Fibroblast of skin of left quadriceps (primary cell): ENCODE results near the gene EFCC1.

Experiments
- DNase-seq, 2 experiments: peaks; one replicate each; pipeline ENCODE4 v3.0.0-alpha.2; 2013; ENCODE audit warnings: low read depth in 2 of 2

The EFCC1 gene

DNA sequence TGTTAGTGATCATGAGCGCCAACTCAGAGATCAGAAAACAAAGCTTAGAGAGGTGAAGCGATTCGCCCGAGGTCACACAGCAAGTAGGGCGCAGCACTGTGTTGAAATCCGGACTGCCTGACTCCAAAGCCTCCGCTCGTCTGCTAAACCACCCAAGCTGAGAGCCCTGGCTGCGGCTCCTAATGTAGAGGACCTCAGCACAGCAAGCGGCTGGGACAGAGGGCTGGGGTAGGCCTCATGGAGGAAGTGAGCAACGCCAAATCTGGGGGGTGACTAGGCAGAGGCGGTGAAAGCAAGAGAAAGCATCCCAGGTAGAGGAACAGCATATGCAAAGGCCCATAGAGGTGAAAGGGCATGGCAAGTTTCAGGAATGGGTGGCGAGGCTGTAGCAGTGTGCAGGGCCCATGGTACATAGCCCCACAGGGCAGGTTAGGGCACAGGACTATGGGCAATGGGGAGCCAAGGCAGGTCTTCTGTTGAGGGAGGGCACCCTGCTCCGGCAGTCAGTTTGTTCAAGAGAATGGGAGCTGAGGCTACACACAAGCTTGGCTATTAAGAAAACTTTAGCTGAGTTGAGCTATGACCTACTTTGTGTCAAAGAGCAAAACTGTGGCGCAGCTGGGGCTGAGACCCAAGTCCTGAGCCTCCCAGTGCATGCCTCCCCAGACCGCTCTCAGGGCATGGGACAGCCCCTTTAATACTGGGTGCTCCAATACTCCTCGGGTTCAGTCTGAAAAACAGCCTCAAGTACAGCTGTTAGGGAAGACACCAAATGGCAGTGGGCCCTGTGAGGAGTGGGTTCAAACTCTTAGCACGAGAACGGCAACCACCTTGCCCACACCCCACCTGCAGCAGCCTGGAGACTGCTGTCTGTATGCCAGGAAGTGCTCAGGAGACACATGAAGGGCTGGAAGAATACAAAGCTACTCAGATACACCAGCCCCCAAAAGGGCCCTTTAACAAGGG lies 6.2 kb upstream of the EFCC1 start:
- no peak for DNase-seq

DNA sequence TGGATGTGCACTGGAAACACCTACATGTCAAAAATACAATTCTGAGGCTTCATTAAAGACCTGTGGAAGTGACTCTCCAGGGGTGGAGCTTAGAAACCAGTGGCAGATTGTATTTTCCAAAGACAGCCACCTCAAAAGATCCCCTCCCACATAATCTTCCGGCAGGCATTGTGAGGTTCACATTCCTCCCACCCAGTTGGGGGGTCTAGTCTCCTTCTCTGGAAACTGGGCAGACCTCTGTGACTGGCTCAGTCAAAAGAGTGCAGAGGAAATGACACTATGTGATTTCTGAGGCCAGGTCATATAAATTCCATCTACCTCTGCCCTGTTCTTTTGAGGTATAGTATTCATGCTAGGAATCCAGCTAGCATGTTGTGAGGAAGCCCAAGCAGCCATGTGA lies 5.4 kb upstream of the EFCC1 start:
- no peak for DNase-seq

DNA sequence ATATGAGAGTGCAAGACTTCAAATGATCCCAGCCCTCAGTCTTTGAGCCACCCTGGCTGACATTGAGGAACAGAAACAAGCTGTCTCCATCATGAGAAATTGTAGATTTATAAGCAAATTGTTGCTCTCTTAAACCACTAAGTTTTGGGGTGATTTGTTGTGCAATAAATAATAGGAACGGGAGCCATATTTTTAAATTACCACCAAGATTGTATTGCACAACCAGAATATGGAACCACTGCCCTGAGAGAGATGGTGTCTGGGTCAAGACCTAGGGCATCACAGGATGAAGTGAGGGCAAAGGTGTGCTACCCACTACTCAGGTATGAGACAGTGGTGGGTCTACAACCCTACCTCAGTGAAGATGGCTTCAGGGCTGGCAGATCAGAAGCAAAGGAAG lies 4.9 kb upstream of the EFCC1 start:
- no peak for DNase-seq

DNA sequence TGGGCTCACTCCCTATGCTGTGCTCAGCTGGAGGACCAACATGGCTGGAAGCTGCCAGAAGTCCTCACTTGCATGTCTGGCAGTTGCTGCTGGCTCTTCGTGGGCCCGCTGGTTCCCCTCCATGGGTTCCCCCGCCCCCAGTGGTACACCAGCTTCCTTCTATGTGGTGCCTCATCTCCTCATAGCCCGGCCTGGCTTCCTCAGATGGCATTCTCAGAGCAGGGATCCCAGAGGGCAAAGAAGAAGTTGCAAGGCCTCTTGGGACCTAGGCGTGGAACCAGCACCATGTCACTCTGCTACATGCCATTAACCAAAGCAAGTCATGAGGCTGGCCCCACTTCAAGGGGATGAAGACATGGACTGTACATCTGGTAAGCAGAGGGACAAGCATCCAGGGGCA lies 4.4 kb upstream of the EFCC1 start:
- DNase-seq: no peak

DNA sequence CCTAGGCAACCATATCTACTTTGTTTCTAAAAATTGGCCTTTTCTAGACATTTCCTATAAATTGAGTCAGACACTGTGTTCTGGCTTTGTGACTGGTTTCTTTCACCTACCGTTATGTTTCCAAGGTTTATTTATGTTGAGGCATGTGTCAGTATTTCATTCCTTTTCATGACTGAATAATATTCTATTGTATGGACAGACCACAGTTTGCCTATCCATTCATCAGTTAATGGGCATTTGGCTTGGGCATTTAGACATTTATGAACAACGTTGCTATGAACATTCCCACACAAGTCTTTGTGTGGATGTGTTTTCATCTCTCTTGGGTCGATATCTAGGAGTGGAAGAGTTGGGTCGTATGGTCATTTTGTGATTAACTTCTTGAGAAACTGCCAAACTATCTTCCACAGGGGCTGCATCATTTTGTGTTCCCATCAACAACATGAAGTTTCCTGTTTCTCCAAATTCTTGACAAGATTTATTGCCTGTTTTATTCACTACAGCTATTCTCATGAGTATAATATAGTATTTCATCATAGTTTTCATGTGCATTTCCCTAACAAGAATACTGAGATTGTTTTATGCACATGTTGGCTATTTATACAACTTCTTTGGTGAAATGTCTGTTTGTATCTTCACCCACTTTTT lies 3.5 kb upstream of the EFCC1 start:
- DNase-seq: no peak

DNA sequence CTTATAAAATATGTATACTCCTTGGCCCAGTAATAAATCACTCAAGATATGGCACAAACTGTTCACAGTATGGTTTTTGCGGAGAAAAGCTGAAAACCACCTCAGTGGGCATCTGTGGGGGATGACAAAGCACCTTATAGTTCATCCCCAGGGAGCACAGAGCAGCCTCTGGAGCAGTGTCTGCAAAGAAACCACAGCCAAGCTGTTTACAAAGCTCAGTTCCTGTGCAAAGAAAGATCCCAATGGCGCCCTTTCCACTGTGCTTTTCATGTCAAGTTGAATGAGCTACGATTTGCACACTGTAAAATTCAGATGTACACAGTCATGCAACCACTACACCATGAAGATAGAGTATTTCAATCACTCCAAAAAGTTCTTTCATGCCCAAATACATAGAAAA lies 2.5 kb upstream of the EFCC1 start:
- DNase-seq: no peak

DNA sequence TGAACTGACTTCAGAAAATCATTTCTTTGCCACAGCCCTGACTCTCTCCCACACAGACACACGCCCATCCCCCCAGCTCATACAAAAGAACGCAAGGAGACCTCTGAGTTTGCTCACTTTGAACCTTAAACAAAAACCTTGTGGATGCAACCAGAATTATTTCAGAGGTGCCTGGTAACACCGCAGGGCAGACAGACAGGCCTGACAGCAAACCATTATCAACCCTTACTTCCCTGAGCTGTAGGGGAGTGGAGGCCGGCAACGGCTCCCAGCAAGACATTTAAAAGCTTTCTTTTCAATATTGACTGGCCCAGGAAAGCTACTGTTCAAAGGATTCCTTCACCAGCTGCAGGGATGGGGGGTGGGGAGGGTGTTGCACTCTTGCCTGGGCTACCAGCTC lies 2.0 kb upstream of the EFCC1 start:
- no peak for DNase-seq

DNA sequence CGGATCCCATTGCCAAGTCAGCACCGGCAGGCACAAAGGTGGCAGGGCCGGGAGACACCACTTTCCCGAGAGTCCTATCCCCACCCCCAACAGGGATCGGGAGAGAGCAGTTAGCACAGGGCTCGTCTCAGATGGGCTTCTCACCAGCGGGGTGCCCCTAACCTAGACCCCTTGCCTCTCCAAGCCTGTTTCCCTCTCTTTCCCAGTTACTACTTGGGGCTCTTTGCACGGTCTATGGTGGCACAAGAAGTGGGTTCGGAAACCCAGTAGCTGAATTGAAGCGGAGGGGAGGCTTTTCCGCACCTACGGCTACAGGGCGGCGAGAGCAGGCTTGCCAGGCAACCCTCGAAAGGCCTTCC lies 383 bp upstream of the EFCC1 start:
- no peak for DNase-seq

DNA sequence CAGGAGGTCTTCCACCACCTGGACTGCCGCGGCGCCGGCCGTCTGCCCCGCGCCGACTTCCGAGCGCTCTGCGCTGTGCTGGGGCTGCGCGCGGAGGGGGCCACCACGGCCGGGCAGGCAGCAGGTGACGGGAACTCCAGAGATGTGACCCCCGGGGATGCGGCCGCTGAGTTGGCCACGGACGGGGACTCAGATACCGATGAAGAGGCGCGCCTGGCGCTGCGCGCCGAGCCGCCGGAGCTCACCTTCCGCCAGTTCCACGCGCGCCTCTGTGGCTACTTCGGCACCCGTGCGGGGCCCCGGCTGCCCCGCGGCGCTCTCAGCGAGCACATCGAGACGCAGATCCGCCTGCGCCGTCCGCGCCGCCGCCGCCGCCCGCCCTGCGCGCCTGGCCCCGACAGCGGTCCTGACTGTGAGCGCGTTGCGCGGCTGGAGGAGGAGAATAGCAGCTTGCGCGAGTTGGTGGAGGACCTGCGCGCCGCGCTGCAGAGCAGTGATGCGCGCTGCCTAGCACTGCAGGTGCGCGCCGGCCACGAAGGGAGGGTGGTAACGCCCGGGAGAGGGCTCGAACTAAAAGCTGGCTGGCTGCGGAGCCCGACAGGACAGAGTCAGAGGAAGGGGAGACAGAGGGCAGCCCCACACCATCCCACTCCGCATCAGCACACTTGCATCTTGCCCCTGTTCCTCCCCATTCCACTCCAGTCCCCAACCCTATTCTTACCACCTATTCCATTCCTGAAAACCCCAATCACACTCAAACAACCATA lies 885 bp downstream of the EFCC1 start:
- no peak for DNase-seq

DNA sequence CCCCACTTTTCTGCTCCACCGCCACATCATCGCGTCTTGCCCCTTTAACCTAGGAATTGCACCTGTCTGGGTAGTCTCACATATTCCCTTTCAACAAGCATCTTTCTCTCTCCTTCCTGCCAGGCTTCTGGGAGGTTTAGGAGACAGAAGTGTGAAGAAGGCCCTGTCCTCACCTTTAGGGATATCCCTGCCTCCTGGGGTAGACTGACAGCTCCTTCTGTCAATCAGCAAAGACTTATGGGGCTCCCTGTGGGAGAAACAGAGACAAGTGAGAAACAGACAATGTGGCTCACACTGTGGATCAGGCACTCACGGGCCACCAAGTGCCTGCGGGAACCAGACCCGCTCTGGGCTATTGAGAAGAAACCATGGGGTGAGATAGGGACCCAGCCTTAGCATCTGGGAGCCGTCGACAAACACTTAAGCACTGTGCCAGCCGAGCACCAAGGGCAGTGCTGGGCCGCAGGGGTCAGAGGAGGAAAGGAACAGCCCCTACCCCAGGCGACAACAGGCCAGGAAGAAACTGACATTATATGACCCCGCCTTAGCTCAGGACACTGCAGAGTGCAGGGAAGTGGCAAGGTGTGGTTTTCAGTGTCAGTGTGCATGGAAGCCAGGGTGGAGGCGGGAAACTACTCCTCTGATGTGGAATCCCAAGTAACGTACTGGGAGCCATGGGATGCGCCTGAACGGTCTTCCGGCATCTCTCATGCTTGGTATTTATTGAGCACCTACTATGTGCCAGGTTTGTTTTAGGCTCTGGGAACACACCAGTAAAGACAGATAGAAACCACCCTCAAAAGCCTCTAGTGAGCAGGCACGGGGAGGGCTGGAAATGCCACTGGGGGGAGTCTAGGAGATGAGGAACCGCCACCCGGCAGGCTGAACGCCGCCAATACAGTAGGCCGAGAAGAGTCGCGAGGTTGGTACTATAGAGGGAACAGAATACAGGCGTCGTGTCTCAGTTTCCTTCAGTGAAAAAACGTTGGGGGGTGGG lies 1.8 kb downstream of the EFCC1 start:
- DNase-seq: no peak

DNA sequence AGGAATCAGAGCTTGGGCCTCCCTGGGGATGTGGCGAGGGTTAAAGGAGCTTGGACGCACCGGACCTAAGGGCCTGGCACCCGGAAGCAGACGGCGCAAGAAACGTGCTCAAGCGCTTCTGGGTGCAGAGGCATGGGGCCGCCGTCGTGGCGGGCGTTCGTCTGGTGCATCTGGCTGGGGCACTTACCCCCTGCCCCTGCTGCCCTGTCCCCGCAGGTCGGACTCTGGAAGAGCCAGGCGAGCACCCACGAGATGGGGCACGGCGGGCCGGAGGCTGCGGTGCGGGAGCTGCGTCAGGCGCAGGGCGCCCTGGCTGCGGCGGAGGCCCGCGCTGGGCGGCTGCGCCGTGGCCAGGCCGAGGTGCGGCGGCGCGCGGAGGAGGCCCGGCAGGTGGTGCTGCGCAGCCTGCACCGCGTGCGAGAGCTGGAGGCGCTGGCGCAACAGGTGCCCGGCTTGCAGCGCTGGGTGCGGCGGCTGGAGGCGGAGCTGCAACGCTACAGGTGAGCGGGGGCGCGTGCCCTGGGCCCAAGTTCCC lies 2.5 kb downstream of the EFCC1 start:
- DNase-seq: no peak

DNA sequence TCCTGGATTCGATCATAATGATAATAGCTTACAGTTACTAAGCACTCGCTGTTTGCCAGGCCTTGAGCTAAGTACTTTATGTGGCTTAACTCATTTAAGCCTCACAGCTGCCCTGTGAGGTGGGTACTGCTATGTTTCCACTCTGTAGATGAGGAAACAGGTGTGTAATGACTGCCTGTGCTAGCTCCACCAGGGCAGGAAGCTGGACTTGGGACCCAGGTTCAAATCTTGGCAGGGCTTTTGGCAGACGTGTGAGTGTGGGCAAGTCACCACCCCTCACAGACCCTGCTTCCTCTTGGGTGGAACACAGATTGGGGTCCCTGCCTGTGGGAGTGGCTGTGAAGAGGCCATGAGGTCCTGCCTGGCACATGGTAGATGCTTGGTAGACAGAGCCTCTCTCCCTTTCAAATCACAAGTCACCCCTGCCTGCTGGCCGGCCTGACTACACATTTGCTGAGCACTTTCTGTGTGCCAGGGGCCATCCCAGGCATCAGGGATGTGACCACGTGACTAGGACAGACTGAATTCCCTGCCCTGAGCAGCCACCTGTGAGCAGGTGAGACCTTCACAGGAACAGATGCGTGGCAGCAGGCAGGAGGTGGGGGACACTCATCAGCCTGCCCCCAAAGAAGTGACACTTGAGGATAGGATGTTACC lies 3.7 kb downstream of the EFCC1 start:
- DNase-seq: no peak

DNA sequence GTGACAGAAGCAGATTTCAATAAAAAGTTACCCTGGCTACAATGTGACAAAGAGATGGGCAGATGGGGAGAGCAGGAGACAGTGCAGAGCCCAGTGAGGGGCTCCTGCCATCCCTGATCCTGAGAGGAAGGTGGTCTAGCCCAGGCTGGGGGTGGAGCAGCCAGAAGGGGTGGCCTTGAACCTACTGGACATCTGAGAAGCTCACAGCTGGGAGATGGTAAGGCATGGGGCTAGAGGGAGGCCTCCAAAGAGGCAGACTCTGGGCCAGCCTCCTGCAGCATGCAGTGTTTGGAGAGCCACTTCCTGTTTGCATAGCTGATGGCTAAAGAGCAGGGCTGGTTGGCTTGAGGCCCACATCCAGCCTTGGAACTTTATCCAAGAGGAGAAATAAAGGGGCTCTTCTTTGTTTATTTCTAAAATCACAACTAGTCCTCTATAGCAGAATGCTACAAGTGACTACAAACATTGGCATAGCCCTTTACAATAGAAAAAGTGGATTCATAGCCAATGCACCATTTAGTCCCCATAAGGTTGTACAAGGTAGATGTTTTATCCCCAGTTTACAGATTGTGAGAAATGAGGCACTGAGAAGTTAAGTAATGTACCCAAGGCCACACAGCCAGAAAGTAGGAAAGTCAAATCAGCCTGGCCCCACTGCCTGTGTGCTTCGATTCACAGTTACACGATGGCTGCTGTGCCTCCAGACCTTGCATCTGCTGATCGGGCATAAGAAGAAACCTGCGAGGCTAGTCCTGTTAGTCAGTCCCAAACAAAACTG lies 4.6 kb downstream of the EFCC1 start:
- DNase-seq: no peak

DNA sequence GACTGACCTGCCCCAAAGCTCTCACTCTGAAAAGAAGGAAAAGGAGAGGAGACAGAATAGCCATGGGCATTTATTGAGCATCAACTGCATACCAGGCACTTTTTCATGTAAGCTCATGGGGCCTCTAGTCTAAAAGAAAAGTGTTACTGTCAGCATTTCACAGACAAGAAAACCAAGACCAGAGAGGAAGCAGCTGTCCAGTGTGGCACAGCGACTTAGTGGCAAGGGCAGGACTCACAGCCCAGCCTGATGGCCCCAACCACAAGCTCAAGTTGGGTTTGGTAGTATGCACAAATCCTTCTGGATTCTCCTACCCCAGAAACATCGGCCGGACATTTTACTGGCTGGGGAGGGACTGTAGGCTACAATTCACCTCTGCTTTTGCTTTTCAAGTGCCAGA lies 5.8 kb downstream of the EFCC1 start:
- no peak for DNase-seq

DNA sequence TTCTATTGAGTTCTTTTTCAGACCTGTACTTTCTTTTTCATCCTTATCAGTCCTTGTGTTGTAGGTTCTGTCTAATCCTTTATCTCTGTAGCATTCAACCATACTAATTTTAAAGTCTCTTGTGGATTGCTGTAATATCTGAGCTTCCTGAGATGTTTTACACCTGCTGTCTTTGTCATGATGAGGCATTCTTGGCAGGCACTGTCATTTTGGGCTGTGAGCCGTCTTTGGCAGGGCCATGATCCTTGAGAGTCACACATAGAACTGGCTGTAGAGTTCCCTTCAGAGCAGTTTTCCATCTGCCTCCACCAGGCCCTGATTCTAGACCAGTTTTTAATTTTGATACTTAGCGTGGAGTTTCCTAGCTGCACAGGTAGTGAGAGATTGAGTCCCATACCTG lies 6.7 kb downstream of the EFCC1 start:
- DNase-seq: no peak

DNA sequence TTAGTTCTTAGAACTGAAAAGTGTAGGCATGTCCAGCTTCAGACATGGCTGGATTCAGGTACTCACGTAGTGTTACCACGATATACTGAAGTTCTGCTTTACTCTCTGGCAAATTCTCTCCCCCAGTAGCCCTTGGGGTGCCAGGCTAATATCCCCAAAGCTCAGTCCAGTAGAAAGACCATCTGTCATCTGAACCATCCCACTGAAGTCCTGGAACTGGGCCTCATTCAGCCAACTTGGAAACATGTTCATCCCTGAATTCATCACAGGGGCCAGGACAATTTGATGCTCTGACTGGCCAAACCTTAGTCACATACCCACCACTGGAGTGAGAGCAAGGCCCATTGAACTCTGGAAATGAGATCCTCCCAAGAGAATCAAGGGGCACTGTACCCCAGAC lies 8.2 kb downstream of the EFCC1 start:
- no peak for DNase-seq

DNA sequence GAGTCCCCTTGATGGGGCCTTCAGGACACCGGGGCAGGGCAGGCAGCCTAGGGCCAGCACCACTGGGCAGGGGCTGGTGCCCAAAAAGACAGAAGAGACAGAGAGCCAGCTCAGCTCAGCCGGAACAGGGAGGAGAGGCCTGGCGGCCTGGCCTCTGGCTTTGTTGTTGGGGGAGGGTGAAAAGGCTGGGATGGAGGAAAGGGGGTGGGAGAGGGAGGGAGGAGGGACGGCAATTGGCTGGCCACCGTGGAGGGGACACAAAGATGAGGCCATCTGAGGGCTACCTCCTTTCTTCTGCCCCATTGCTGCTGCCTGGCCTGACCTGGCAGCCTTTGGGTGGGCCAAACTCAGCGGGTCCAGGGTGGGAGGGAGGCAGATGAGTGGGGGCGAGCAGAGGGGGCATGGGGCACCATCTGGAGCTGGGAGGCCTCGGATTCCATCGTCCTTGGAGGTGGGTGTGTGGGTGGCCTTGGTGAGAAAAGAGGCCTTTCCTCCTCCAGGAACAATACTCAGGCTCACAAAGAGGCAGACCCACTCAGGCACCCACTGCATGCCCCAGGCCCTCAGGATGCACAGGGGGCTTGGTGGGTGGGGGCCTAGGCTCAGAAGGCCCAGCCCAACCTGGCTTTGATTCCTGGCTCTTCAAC lies 9.3 kb downstream of the EFCC1 start:
- no peak for DNase-seq

DNA sequence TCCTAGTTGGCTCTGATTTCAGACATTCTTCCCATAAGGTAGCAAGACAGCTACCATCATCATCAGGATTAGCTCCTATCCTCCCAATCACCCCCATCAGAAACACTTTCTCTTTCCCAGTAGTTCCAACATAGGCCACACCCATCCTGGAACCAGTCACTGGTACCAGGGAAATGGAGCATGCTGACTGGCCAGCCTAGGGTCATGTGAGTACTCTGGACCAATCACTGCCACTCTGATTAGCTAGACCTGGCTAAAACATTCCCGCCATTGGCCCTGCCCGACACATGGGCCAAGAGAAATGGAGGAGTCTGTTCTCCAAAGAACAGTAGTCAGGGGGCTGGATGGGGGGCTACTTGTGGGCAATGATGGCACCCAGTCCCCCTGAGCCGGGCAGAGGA lies 12.4 kb downstream of the EFCC1 start:
- DNase-seq: no peak

DNA sequence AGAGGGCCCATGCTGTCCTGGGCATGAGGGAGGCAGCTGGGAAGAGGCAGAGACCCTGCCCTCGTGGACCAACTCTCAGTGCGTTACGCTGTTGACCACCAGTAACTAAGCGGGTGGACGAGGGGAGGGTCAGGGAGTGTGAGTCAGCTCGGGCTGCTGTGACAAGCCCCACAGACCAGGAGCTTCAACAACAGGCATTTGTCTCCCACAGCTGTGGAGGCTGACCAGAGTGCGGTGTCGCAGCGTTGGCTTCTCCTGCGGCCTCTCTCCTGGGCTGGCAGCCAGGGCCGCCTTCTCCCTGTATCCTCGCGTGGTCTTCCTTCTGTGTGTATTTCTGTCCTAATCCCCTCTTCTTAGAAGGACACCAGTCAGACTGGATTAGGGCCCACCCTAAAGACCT lies 13.0 kb downstream of the EFCC1 start:
- no peak for DNase-seq
